B cell (primary cell): ENCODE data around the gene DDB1. TPM values are rescaled to one million over a fixed set of nuclear protein-coding genes. Genes with fewer than 3 reads are reported as not detected.

ENCODE experiments used
- ATAC-seq: fragments of 200-7000 bp; cut with Tn5 transposase; one replicate; pipeline ENCODE4 v1.10.0; 2021; ENCODE audit warnings: low read depth, mild to moderate bottlenecking, moderate number of reproducible peaks, moderate library complexity
- CTCF ChIA-PET: fragments of 350-600 bp; sonication (Branson Sonifier 250); formaldehyde crosslinking; loops from one replicate; lab custom pipeline; 2021; ENCODE audit warnings: antibody characterized with exemption, inconsistent platforms; lab: Charles Lee
- POLR2A ChIA-PET: fragments of 350-600 bp; sonication (Branson Sonifier 250); formaldehyde crosslinking; loops from one replicate; lab custom pipeline; 2021; ENCODE audit warnings: antibody characterized with exemption; lab: Charles Lee
- DNase-seq: peaks from one replicate; pipeline ENCODE4 v3.0.0; 2013
- H2AFZ ChIP-seq: 2 replicates; pipeline ENCODE4 v1.6.1; 2012; ENCODE audit warnings: mild to moderate bottlenecking, low read depth, low read length; ENCODE audit not compliant: insufficient read depth, poor library complexity, severe bottlenecking
- H3K27ac ChIP-seq, 2 donors: 1 replicate in 1 of 2; 2 replicates in 1 of 2; pipeline ENCODE4 v1.5.1; 2012 to 2013; ENCODE audit warnings: low read length in 2 of 2, mild to moderate bottlenecking in 2 of 2, moderate library complexity in 1 of 2
- H3K27me3 ChIP-seq, 4 experiments: fragments of 200-600 bp in 1 of 4; sonication (generic) in 1 of 4; replicated peaks in 1 of 4; 1 replicate in 2 of 4; 2 replicates in 2 of 4; pipeline versions ENCODE4 v1.6.1 to v1.7.0; 2013 to 2016; ENCODE audit warnings: low read length in 3 of 4, mild to moderate bottlenecking in 2 of 4, mixed read lengths in 1 of 4, moderate library complexity in 1 of 4; ENCODE audit not compliant: insufficient read depth in 4 of 4, control insufficient read depth in 3 of 4; ENCODE audit errors: control extremely low read depth in 1 of 4
- H3K36me3 ChIP-seq, 2 experiments: replicated peaks in 1 of 2; 1 replicate in 1 of 2; 2 replicates in 1 of 2; pipeline versions ENCODE4 v1.6.1 to v1.7.1; 2013; ENCODE audit warnings: low read length in 1 of 2; ENCODE audit not compliant: insufficient read depth in 2 of 2, control insufficient read depth in 1 of 2; ENCODE audit errors: control extremely low read depth in 1 of 2, extremely low read depth in 1 of 2
- H3K4me1 ChIP-seq, 2 donors: fragments of 200-600 bp in 1 of 2; sonication (generic) in 1 of 2; 1 replicate in 1 of 2; 2 replicates in 1 of 2; pipeline versions ENCODE4 v1.5.1 to v1.6.1; 2013 to 2017; ENCODE audit warnings: low read length in 2 of 2; ENCODE audit not compliant: control insufficient read depth in 2 of 2, insufficient read depth in 2 of 2
- H3K4me2 ChIP-seq: replicated peaks from 2 replicates; pipeline ENCODE3; 2012; ENCODE audit warnings: mild to moderate bottlenecking, low read depth, low read length; ENCODE audit not compliant: poor library complexity, severe bottlenecking
- H3K4me3 ChIP-seq, 5 experiments: fragments of 200-600 bp in 1 of 5; sonication (generic) in 1 of 5; 1 replicate in 3 of 5; 2 replicates in 2 of 5; pipeline versions ENCODE4 v1.5.1 to v1.7.0; 2011 to 2016; ENCODE audit warnings: low read length in 4 of 5, mild to moderate bottlenecking in 4 of 5, low read depth in 2 of 5, control low read depth in 1 of 5, moderate library complexity in 1 of 5; ENCODE audit not compliant: insufficient read depth in 1 of 5; ENCODE audit errors: control extremely low read depth in 1 of 5, extremely low read depth in 1 of 5
- H3K79me2 ChIP-seq: fragments of 200-600 bp; sonication (generic); one replicate; pipeline ENCODE4 v1.6.0; 2016; ENCODE audit warnings: low read length; ENCODE audit not compliant: control insufficient read depth, insufficient read depth
- H3K9ac ChIP-seq: fragments of 200-600 bp; sonication (generic); 2 replicates; pipeline ENCODE4 v1.6.1; 2017; ENCODE audit warnings: mild to moderate bottlenecking, low read length, moderate library complexity
- H3K9me3 ChIP-seq, 3 donors: one replicate each; pipeline versions ENCODE4 v1.6.1 to v1.7.1; 2013; ENCODE audit warnings: low read length in 2 of 3; ENCODE audit not compliant: control insufficient read depth in 2 of 3, insufficient read depth in 1 of 3; ENCODE audit errors: control extremely low read depth in 1 of 3
- H4K20me1 ChIP-seq: 2 replicates; pipeline ENCODE4 v1.6.0; 2012; ENCODE audit warnings: mild to moderate bottlenecking, low read length; ENCODE audit not compliant: insufficient read depth, control insufficient read depth, poor library complexity, severe bottlenecking
- H3K27ac Mint-ChIP-seq: one replicate; pipeline ENCODE4 v1.8.0; 2021; ENCODE audit warnings: mixed read lengths
- H3K27me3 Mint-ChIP-seq: one replicate; pipeline ENCODE4 v1.8.0; 2021; ENCODE audit warnings: mixed read lengths
- H3K4me1 Mint-ChIP-seq: one replicate; pipeline ENCODE4 v1.8.0; 2021; ENCODE audit warnings: mixed read lengths
- H3K4me3 Mint-ChIP-seq: one replicate; pipeline ENCODE4 v1.8.0; 2021; ENCODE audit warnings: mixed read lengths
- H3K9me3 Mint-ChIP-seq: one replicate; pipeline ENCODE4 v1.8.0; 2022; ENCODE audit warnings: mixed read lengths; ENCODE audit not compliant: insufficient read depth
- CTCF ChIP-seq: fragments of 200-600 bp; IDR thresholded peaks from one replicate; pipeline ENCODE4 v1.8.0; 2022; ENCODE audit warnings: antibody characterized with exemption, mild to moderate bottlenecking
- EZH2 ChIP-seq: IDR thresholded peaks from 2 replicates; pipeline ENCODE4 v1.6.1; 2012; ENCODE audit warnings: borderline replicate concordance, low read depth, mild to moderate bottlenecking, moderate library complexity, low read length; ENCODE audit not compliant: insufficient read depth, poor library complexity, severe bottlenecking
- WGBS: methylation state at CpG from one replicate; pipeline ENCODE4 v1.1.5; 2013; ENCODE audit warnings: missing lambda C conversion rate; ENCODE audit not compliant: insufficient coverage; 5-methylcytosine and 5-hydroxymethylcytosine counted together
- intact Hi-C: fragments of 100-400 bp; cut with micrococcal nuclease; formaldehyde crosslinking; loops from one replicate; pipeline ENCODE4 v1.10.0; 2022
- polyA plus RNA-seq: library from polyadenylated mRNA; depleted of rRNA; stranded (reverse); fragments of >200 nt; gene quantifications from 2 replicates; pipeline ENCODE4 v1.2.3, GENCODE V29; 2012
- total RNA-seq, 2 donors: library from RNA; stranded (reverse); fragments of 120-200 nt in 1 of 2; gene quantifications; 1 replicate in 1 of 2; 2 replicates in 1 of 2; pipeline versions ENCODE4 v1.2.3 to v1.2.4, GENCODE V29; 2013 to 2022

Gene DDB1
- total and polyA plus RNA-seq, 2 donors (not counting 1 experiment from before 2014, with no cell fraction given) = 52.4 to 155 TPM

- Histone ChIP-seq H3K9ac (no peak overlapping the region), H2AFZ (no peak overlapping the region), H3K4me3 (no peak overlapping the region), H3K9me3 (peaks cover 0 to 4% (median 0%) of the 10 kb centered on the region in 3 donors), H3K4me1 (no peaks in the 10 kb centered on the region), H3K27ac (no peak overlapping the region), H3K4me2 (no peak overlapping the region), H3K36me3 (no peaks in the 10 kb centered on the region), H4K20me1 (no peaks in the 10 kb centered on the region), H3K27me3 (no peaks in the 10 kb centered on the region), H3K79me2 (no peaks in the 10 kb centered on the region)
- Mint-ChIP-seq H3K4me3 (no peak overlapping the region), H3K27ac (no peak overlapping the region), H3K9me3 (no peaks in the 10 kb centered on the region), H3K27me3 (no peaks in the 10 kb centered on the region), H3K4me1 (no peaks in the 10 kb centered on the region)
- 100% methylated on average over 2 of the region's 4 CpGs for WGBS
- TF ChIP-seq EZH2 (no peak), CTCF (no peak)
- no peak for ATAC-seq
- ChIA-PET POLR2A (no interaction called here), CTCF (no interaction called here)
- intact Hi-C loops = no loop called here
- no peak for DNase-seq
Measured at GRCh38 chr11:61283613-61284012, 49.3 kb downstream of the DDB1 start.

GRCh38 chr11:61281581-61282250 is 51.2 kb downstream of the DDB1 start:
- no peaks in the 10 kb centered on the region for H3K4me1 Mint-ChIP-seq
- H3K27ac Mint-ChIP-seq = no peak overlapping the region
- POLR2A ChIA-PET = no interaction called here
- WGBS = 89% methylated on average over 30 of the region's 35 CpGs
- Histone ChIP-seq H3K9ac (no peak overlapping the region), H3K79me2 (no peaks in the 10 kb centered on the region), H3K36me3 (no peaks in the 10 kb centered on the region), H3K4me3 (no peak overlapping the region), H3K4me2 (no peak overlapping the region), H3K9me3 (peaks cover 0 to 4% (median 0%) of the 10 kb centered on the region in 3 donors), H2AFZ (no peak overlapping the region), H3K27ac (no peak overlapping the region), H3K27me3 (no peaks in the 10 kb centered on the region), H4K20me1 (no peaks in the 10 kb centered on the region), H3K4me1 (no peaks in the 10 kb centered on the region)
- no peaks in the 10 kb centered on the region for H3K27me3 Mint-ChIP-seq
- H3K4me3 Mint-ChIP-seq = no peak overlapping the region
- DNase-seq (no peak), ATAC-seq (no peak)
- intact Hi-C loops = no loop called here
- TF ChIP-seq CTCF (no peak), EZH2 (no peak)
- CTCF ChIA-PET = interaction anchor here (0.9 kb wide), 1 partner anchor 27 kb away, joined by 3 read pairs; no protein-coding TSS in a partner anchor
- H3K9me3 Mint-ChIP-seq = no peaks in the 10 kb centered on the region
